ENCODE data around the gene SERPINI2. TPM values are rescaled to one million over a fixed set of nuclear protein-coding genes. Genes with fewer than 3 reads are reported as not detected.

Gene SERPINI2
- total and polyA plus RNA-seq, 2 of the 13 experiments (the other 11 are each of a cell fraction or from before 2014, with no cell fraction given), result not detected

- TF ChIP-seq, protein P1, sequence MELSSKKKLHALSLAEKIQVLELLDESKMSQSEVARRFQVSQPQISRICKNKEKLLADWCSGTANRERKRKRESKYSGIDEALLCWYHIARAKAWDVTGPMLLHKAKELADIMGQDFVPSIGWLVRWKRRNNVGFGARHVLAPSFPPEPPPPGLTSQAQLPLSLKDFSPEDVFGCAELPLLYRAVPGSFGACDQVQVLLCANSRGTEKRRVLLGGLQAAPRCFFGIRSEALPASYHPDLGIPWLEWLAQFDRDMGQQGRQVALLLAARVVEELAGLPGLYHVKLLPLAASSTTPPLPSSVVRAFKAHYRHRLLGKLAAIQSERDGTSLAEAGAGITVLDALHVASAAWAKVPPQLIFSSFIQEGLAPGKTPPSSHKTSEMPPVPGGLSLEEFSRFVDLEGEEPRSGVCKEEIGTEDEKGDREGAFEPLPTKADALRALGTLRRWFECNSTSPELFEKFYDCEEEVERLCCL (CRISPR knock-in tag; IDR thresholded peaks at IDR 0.05; ENCODE audit: borderline replicate concordance), result no peak
- TF ChIP-seq TCF12 (IDR thresholded peaks at IDR 0.05) (no peak), TCF12 (CRISPR knock-in tag; IDR thresholded peaks at IDR 0.05) (no peak), SRY (CRISPR knock-in tag; IDR thresholded peaks at IDR 0.05) (no peak), PHF20 (CRISPR knock-in tag; IDR thresholded peaks at IDR 0.05) (no peak), KIAA2018 (CRISPR knock-in tag; IDR thresholded peaks at IDR 0.05; ENCODE audit: borderline replicate concordance) (no peak), NFYB (CRISPR knock-in tag; IDR thresholded peaks at IDR 0.05) (peak; percentile 43; the same call in 1 of the 2 replicates), ZNF530 (CRISPR knock-in tag; IDR thresholded peaks at IDR 0.05; ENCODE audit: low read depth) (no peak), ZNF337 (CRISPR knock-in tag; IDR thresholded peaks at IDR 0.05; ENCODE audit: borderline replicate concordance, low read depth) (no peak)
- TF ChIP-seq, protein P2, sequence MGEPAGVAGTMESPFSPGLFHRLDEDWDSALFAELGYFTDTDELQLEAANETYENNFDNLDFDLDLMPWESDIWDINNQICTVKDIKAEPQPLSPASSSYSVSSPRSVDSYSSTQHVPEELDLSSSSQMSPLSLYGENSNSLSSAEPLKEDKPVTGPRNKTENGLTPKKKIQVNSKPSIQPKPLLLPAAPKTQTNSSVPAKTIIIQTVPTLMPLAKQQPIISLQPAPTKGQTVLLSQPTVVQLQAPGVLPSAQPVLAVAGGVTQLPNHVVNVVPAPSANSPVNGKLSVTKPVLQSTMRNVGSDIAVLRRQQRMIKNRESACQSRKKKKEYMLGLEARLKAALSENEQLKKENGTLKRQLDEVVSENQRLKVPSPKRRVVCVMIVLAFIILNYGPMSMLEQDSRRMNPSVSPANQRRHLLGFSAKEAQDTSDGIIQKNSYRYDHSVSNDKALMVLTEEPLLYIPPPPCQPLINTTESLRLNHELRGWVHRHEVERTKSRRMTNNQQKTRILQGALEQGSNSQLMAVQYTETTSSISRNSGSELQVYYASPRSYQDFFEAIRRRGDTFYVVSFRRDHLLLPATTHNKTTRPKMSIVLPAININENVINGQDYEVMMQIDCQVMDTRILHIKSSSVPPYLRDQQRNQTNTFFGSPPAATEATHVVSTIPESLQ (CRISPR knock-in tag; conservative IDR thresholded peaks at IDR 0.05), result no peak
- TF ChIP-seq, protein P3, sequence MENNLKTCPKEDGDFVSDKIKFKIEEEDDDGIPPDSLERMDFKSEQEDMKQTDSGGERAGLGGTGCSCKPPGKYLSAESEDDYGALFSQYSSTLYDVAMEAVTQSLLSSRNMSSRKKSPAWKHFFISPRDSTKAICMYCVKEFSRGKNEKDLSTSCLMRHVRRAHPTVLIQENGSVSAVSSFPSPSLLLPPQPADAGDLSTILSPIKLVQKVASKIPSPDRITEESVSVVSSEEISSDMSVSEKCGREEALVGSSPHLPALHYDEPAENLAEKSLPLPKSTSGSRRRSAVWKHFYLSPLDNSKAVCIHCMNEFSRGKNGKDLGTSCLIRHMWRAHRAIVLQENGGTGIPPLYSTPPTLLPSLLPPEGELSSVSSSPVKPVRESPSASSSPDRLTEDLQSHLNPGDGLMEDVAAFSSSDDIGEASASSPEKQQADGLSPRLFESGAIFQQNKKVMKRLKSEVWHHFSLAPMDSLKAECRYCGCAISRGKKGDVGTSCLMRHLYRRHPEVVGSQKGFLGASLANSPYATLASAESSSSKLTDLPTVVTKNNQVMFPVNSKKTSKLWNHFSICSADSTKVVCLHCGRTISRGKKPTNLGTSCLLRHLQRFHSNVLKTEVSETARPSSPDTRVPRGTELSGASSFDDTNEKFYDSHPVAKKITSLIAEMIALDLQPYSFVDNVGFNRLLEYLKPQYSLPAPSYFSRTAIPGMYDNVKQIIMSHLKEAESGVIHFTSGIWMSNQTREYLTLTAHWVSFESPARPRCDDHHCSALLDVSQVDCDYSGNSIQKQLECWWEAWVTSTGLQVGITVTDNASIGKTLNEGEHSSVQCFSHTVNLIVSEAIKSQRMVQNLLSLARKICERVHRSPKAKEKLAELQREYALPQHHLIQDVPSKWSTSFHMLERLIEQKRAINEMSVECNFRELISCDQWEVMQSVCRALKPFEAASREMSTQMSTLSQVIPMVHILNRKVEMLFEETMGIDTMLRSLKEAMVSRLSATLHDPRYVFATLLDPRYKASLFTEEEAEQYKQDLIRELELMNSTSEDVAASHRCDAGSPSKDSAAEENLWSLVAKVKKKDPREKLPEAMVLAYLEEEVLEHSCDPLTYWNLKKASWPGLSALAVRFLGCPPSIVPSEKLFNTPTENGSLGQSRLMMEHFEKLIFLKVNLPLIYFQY (CRISPR knock-in tag; IDR thresholded peaks at IDR 0.05; ENCODE audit: borderline replicate concordance), result no peak
Measured at GRCh38 chr3:167467848-167468611, 5.8 kb downstream of the SERPINI2 start (continued).
